ENCODE results near the gene CD68.
"Not testable (repeated sequence)": the region's sequence is repeated elsewhere in the genome, so short reads cannot be mapped to it uniquely, and the experiment has no call there.

CD68 gene

GRCh38 chr17:7614425-7615264, 35.2 kb downstream of the CD68 start, which contains the start of gene FXR2:
FXR2 (minus strand) TSS chr17:7614897; CDS start chr17:7614532, 365 bp downstream.
- peak; percentile 94 for DNase-seq

- no peak for DNase-seq
Observed at GRCh38 chr17:7615265-7615747, 35.9 kb downstream of the CD68 start.

DNA sequence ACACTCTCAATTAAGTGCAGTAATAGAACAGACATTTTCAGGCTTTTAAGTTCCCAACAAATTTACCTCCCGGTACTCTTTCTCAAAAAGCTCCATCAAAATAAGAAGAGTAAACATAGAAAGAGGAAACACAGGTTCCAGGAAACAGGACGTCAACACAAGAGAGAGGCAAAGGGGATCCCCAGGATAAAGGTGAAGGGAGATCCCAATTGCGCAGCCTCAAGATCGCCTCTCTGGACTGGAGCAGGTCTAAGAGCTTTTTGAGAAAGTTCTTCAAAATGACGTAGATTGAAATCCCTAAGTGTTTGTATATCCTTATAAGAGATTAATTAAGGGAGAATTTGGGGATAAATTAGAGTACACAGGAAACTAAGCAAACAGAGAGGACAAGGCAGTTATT, 39.2 kb downstream of the CD68 start:
- no peak for DNase-seq

DNA sequence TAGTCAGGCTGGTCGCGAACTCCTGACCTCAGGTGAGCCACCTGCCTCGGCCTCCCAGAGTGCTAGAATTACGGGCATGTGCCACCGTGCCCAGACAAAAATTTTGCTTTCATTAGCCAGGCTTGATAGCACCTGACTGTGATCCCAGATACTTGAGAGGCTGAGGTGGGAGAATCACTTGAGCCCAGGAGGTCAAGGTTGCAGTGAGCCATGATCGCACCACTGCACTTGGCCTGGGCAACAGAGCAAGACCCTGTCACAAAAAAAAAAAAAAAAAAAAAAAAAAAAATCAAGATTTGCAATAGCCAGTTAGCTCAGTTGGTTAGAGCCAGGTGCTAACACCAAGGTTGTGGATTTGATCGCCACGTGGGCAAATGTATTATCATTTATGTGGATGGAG, 41.4 kb downstream of the CD68 start:
- no peak for DNase-seq

DNA sequence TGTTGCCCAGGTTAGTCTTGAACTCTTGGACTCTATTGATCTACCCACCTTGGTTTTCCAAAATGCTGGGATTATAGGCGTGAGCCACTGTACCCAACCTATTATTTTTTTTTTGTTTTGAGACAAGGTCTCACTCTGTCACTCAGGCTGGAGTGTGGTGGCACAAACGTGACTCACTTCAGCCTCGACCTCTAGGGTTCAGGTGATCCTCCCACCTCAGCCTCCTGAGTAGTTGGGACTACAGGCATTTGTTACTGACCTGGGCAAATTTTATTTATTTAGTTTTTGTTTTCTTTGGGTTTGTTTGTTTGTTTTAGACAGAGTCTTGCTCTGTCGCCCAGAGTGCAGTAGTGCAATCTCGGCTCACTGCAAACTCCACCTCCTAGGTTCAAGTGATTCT, 44.2 kb downstream of the CD68 start:
- no peak for DNase-seq

GRCh38 chr17:7625749-7626148, 46.3 kb downstream of the CD68 start:
- DNase-seq = not testable (repeated sequence)

DNA sequence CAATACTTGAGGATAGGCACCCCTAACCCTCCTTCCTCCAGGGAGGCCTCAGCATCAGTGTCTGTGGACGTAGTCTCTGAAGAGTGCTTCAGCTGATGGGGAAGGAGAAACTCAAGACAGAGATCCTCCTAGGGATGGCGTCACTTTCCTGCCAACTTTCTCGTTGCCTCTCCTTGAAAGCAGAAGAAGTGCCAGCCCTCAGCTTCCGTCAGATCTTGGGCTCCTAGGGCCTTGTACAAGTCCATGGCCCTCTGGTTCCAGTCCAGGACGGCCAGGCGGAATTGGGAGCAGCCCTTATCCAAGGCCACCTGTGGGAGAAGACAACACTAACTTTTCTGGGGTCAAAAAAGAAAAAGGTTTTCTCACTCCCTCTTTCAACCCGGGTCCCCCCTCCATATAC, 46.9 kb downstream of the CD68 start:
- no peak for DNase-seq

DNA sequence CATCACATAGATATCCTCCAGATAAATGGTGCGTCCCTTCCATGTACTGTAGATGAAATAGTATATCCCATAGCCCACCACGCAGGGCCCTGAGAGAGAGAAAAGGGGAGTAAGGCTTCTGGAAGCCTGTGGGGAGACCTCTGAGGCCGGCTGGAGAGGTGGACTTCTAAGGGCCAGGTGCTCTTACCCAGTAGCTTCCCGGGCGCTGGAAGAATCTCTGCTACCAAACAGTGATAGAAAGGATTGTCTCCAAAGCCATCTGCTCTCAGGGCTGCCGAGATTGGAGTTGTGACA, 47.5 kb downstream of the CD68 start:
- no peak for DNase-seq

DNA sequence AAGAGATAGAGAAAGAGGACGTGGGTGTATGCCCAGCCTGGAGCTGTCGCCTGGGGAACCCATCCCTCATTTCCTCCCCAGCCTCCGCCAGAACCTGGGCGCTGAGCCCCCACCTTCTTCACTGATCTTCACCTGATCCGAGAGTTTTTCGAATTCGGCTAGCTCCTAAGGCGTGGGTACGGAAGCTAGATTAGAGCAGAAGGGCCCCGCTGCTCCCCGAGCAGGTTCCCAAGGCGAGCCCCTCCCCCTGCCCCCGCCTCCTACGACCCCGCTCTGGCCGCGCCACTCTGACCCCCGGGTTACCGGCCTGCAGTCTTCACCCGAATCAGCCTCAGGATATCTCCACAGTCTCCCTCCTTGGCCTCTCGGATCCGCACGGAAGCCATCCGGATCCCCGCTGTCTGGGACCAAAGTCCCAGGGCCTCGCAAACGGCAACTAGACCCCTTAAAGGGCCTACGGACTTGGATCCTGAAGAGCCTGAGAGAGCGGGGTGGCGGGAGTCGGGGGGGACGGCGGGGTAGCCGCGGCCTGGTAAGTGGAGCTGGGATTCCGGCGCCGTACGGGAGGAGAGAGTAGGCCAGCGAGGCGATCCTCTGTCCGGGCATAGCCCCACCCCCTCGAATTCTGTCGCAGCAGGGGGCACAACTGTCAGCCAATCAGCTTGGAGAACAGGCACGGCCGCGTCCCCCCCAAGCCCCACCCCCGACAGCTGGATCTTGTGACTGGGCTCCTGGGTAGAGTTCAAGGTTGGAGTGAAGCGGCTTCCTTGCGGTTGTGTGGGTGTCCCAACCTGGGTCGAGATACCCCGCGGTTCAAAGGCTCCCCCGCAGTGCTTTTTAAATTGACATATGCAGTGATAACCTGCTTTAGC, 48.0 kb downstream of the CD68 start, which contains the start of gene SAT2:
Gene SAT2, minus strand, starts transcription at position 572 of the 872 bp plus-strand sequence. Its CDS starts 186 bp downstream, at position 386.
- DNase-seq = peak; percentile 34

DNA sequence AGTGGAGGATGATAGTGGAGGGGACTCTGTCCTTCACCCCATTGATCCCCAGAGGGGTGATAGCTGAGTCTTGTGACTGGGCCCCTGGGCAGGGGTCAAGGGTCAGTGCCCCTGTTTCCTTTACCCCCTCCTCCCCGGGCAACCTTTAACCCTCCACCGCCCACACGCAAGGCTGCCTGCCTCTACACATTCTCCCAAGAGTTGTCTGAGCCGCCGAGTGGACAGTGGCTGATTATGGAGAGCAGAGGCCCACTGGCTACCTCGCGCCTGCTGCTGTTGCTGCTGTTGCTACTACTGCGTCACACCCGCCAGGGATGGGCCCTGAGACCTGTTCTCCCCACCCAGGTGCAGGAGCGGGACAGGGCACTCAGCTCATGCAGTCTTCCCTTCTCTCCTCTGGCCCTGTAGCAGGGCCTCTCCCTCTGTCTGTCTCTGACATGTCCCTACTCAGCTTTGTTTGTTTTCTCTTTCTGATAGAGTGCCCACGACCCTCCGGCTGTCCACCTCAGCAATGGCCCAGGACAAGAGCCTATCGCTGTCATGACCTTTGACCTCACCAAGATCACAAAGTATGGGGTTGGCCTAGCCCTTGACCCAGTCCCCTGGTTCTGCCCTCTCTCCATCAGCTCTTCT, 50.6 kb downstream of the CD68 start, which contains the start of gene SHBG:
Gene SHBG, plus strand, starts transcription at position 197 of the 633 bp plus-strand sequence. Its CDS starts 38 bp downstream, at position 235.
- no peak for DNase-seq

Measured in NCI-H2029 (cell line).